ENCODE data around the gene SGIP1.
"Not testable (repeated sequence)": the region's sequence is repeated elsewhere in the genome, so short reads cannot be mapped to it uniquely, and the experiment has no call there.

SGIP1 gene

DNA sequence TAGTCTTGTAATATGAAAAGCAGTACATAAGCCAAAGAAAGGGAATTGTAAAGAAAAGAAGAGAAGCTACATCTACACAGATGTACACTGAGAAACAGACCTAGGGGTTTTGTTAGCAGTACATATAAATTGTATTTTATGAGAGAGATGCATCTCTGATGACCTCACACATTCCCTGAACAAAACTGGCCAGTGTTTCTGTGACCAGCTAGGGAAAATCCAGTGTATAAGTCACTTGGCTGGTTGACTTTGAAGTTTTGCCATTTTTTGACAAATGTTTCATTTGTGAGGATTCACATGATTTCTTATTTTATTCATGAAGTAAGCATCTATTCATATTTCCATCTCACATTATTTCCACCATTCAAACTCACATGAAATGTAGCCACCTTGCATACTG lies 190.0 kb downstream of the SGIP1 start:
- no peak overlapping the region for H3K27ac ChIP-seq (ENCODE audit: low read length)
- TF ChIP-seq CTCF (IDR thresholded peaks at IDR 0.05; ENCODE audit: low read length): no peak
- TF ChIP-seq EZH2 (optimal IDR thresholded peaks at IDR 0.05; ENCODE audit: low read depth, low read length): no peak
- no peak for TF ChIP-seq EZH2phosphoT487 (IDR thresholded peaks at IDR 0.05; ENCODE audit: low read length)

DNA sequence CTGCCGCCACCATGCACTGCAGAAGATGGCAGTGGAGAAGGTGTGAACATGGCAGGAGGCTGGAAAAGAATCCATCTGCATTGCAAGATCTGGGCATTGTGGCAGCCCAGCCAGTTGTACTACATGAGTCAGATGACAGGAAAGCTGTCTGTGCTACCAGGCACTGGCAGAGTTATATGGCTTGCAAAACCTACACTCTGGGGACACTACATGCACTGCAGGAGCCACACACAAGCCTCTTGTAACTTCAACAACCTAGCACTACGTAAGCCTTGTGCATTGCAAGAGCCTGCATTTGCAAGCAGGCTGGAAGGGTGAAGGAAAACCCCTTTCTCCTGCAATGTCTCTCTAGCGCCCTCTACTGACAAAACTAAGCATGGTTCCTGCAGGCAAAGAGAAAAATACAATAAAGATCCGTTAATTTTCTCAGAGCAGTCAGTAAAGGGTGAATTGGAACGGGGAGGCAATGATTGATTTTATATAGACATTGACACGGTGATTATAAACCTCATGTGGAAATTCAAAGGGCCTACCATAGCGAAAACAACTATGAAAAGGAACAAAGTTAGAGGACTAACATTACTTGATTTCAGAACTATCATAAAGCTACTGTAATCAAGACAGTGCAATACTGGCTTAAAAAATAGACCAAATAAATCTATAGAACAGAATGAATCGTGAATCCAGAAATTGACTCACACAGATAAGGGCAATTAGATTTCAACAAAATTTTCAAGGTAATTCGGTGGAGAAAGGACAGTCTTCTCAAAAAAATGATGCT lies 192.1 kb downstream of the SGIP1 start:
- TF ChIP-seq CTCF (IDR thresholded peaks at IDR 0.05; ENCODE audit: low read length) (peak; percentile 99), EZH2 (optimal IDR thresholded peaks at IDR 0.05; ENCODE audit: low read depth, low read length) (no peak), EZH2phosphoT487 (IDR thresholded peaks at IDR 0.05; ENCODE audit: low read length) (no peak)
- H3K27me3 ChIP-seq (replicated peaks; ENCODE audit: insufficient read depth, low read length): no peaks in the 10 kb centered on the region
- no peaks in the 10 kb centered on the region for H3K36me3 ChIP-seq (replicated peaks; ENCODE audit: insufficient read depth, low read length)
- H3K4me1 ChIP-seq (ENCODE audit: low read length): peaks cover 21% of the 10 kb centered on the region
- no peaks in the 10 kb centered on the region for H3K9me3 ChIP-seq (replicated peaks; ENCODE audit: insufficient read depth, low read length)
- H4K20me1 ChIP-seq (ENCODE audit: insufficient read depth, low read length): no peaks in the 10 kb centered on the region
- H2AFZ ChIP-seq (ENCODE audit: low read length): 0 out of 2 replicates have a peak overlapping the region, but pooled peaks have one; percentile 2
- H3K79me2 ChIP-seq (ENCODE audit: low read length): no peaks in the 10 kb centered on the region
- H3K27ac ChIP-seq (ENCODE audit: low read length): no peak overlapping the region
- H3F3A ChIP-seq (ENCODE audit: insufficient read depth, low read length): peaks cover 5% of the 10 kb centered on the region
- DNase-seq: peak; percentile 80
- no peak overlapping the region for H3K9ac ChIP-seq (ENCODE audit: low read length)
- no peaks in the 10 kb centered on the region for H3K9me2 ChIP-seq (replicated peaks; ENCODE audit: insufficient read depth, low read length)
- no peak overlapping the region for H3K4me3 ChIP-seq (ENCODE audit: low read length)
- peak overlapping the region; percentile 33; the same call in 1 of the 2 replicates for H3K4me2 ChIP-seq (ENCODE audit: low read depth, low read length)

More for the DNA sequence above, 190.0 kb downstream of the SGIP1 start:
- peaks cover 5% of the 10 kb centered on the region for H3F3A ChIP-seq (ENCODE audit: insufficient read depth, low read length)
- H3K9ac ChIP-seq (ENCODE audit: low read length): no peak overlapping the region
- H3K9me3 ChIP-seq (replicated peaks; ENCODE audit: insufficient read depth, low read length): no peaks in the 10 kb centered on the region
- no peak overlapping the region for H3K4me3 ChIP-seq (ENCODE audit: low read length)
- peaks cover 21% of the 10 kb centered on the region for H3K4me1 ChIP-seq (ENCODE audit: low read length)
- H3K79me2 ChIP-seq (ENCODE audit: low read length): no peaks in the 10 kb centered on the region
- no peak for DNase-seq
- H2AFZ ChIP-seq (ENCODE audit: low read length): no peak overlapping the region
- no peaks in the 10 kb centered on the region for H3K27me3 ChIP-seq (replicated peaks; ENCODE audit: insufficient read depth, low read length)
- no peaks in the 10 kb centered on the region for H3K36me3 ChIP-seq (replicated peaks; ENCODE audit: insufficient read depth, low read length)
- H3K4me2 ChIP-seq (ENCODE audit: low read depth, low read length): no peak overlapping the region
- no peaks in the 10 kb centered on the region for H3K9me2 ChIP-seq (replicated peaks; ENCODE audit: insufficient read depth, low read length)
- H4K20me1 ChIP-seq (ENCODE audit: insufficient read depth, low read length): no peaks in the 10 kb centered on the region

DNA sequence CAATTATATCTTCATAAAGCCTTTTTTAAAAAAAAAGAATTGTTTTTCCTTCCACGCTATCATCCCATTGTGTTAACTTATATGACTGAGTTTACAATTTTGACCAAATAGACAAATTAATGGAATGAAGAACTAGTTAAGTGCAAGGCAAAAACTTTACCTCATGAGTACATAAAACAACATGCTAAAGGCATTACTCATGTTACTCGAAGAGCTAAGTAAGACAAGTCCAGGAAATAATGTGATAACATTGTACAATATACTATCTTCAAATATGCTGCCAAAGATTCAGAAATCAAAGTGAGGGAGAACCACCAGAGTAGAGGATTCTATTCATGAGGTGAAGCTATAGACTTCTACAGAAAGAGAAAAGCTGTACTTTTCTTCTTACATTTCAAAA lies 194.1 kb downstream of the SGIP1 start:
- Histone ChIP-seq H3K27ac (ENCODE audit: low read length) (no peak overlapping the region), H3K9me3 (replicated peaks; ENCODE audit: insufficient read depth, low read length) (no peaks in the 10 kb centered on the region), H3K4me3 (ENCODE audit: low read length) (no peak overlapping the region), H3K4me1 (ENCODE audit: low read length) (peaks cover 37% of the 10 kb centered on the region), H3K4me2 (ENCODE audit: low read depth, low read length) (no peak overlapping the region), H3K9me2 (replicated peaks; ENCODE audit: insufficient read depth, low read length) (no peaks in the 10 kb centered on the region), H3F3A (ENCODE audit: insufficient read depth, low read length) (peaks cover 12% of the 10 kb centered on the region), H4K20me1 (ENCODE audit: insufficient read depth, low read length) (no peaks in the 10 kb centered on the region), H3K36me3 (replicated peaks; ENCODE audit: insufficient read depth, low read length) (no peaks in the 10 kb centered on the region), H3K27me3 (replicated peaks; ENCODE audit: insufficient read depth, low read length) (no peaks in the 10 kb centered on the region), H2AFZ (ENCODE audit: low read length) (no peak overlapping the region), H3K79me2 (ENCODE audit: low read length) (no peaks in the 10 kb centered on the region), H3K9ac (ENCODE audit: low read length) (no peak overlapping the region)
- DNase-seq: no peak
- no peak for TF ChIP-seq EZH2phosphoT487 (IDR thresholded peaks at IDR 0.05; ENCODE audit: low read length)
- no peak for TF ChIP-seq CTCF (IDR thresholded peaks at IDR 0.05; ENCODE audit: low read length)
- no peak for TF ChIP-seq EZH2 (optimal IDR thresholded peaks at IDR 0.05; ENCODE audit: low read depth, low read length)

DNA sequence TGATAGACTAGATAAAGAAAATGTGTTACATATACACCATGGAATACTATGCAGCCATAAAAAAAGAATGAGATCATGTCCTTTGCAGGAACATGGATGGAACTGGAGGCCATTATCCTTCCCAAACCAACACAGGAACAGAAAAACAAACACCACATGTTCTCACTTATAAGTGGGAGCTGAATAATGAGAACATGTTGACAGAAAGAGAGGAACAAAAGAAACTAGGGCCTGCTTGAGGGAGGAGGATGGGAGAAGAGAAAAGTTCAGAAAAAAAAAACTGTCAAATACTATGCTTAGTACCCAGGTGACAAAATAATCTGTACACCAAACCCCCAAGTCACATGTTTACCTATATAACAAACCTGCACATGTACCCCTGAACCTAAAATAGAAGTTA lies 194.8 kb downstream of the SGIP1 start:
- not testable (repeated sequence) for H3K36me3 ChIP-seq (replicated peaks; ENCODE audit: insufficient read depth, low read length); H4K20me1 ChIP-seq (ENCODE audit: insufficient read depth, low read length); DNase-seq; H3K9me2 ChIP-seq (replicated peaks; ENCODE audit: insufficient read depth, low read length); H3K9ac ChIP-seq (ENCODE audit: low read length); H3K27me3 ChIP-seq (replicated peaks; ENCODE audit: insufficient read depth, low read length); H3K4me2 ChIP-seq (ENCODE audit: low read depth, low read length); H3K9me3 ChIP-seq (replicated peaks; ENCODE audit: insufficient read depth, low read length); H2AFZ ChIP-seq (ENCODE audit: low read length); H3K79me2 ChIP-seq (ENCODE audit: low read length); H3K27ac ChIP-seq (ENCODE audit: low read length); H3K4me3 ChIP-seq (ENCODE audit: low read length)
- Histone ChIP-seq H3F3A (ENCODE audit: insufficient read depth, low read length) (peaks cover 16% of the 10 kb centered on the region), H3K4me1 (ENCODE audit: low read length) (peaks cover 44% of the 10 kb centered on the region)
